Neural cell (in vitro differentiated cells): ENCODE results near the gene ATP6V1F. TPM values are rescaled to one million over a fixed set of nuclear protein-coding genes. Genes with fewer than 3 reads are reported as not detected.

Source experiments
- H2AFZ ChIP-seq: fragments of 200-600, 300-800 bp; sonication (generic), shearing (Covaris generic); 2 replicates; pipeline ENCODE4 v1.6.0; 2014; ENCODE audit warnings: low read depth, mild to moderate bottlenecking, antibody characterized with exemption, low read length, moderate library complexity
- H3F3A ChIP-seq: fragments of 200-600 bp; shearing (Covaris generic); 2 replicates; pipeline ENCODE4 v1.6.1; 2016; ENCODE audit warnings: mild to moderate bottlenecking, moderate library complexity, mixed read lengths, antibody characterized with exemption, low read length; ENCODE audit not compliant: insufficient read depth, poor library complexity, severe bottlenecking
- H3K27ac ChIP-seq: fragments of 200-600, 300-800 bp; sonication (generic), shearing (Covaris generic); 2 replicates; pipeline ENCODE4 v1.5.1; 2014; ENCODE audit warnings: mild to moderate bottlenecking, low read length, moderate library complexity
- H3K27me3 ChIP-seq: fragments of 300-800, 200-600 bp; sonication (generic), shearing (Covaris generic); 2 replicates; pipeline ENCODE4 v1.6.0; 2014; ENCODE audit warnings: mild to moderate bottlenecking, low read depth, low read length, moderate library complexity; ENCODE audit not compliant: insufficient read depth
- H3K36me3 ChIP-seq: fragments of 300-800, 200-600 bp; sonication (generic), shearing (Covaris generic); 2 replicates; pipeline ENCODE4 v1.5.1; 2014; ENCODE audit warnings: mild to moderate bottlenecking, antibody characterized with exemption, low read length, moderate library complexity; ENCODE audit not compliant: insufficient read depth
- H3K4me2 ChIP-seq: fragments of 300-800, 200-600 bp; sonication (generic), shearing (Covaris generic); 2 replicates; pipeline ENCODE4 v1.6.0; 2014; ENCODE audit warnings: mild to moderate bottlenecking, low read length
- H3K4me3 ChIP-seq: fragments of 300-800, 200-600 bp; sonication (generic), shearing (Covaris generic); 2 replicates; pipeline ENCODE4 v1.5.1; 2014; ENCODE audit warnings: mild to moderate bottlenecking, low read length, moderate library complexity
- H3K79me2 ChIP-seq: fragments of 200-600 bp; shearing (Covaris generic); replicated peaks from 2 replicates; pipeline ENCODE4 v1.6.0; 2014; ENCODE audit warnings: mild to moderate bottlenecking, low read length, moderate library complexity; ENCODE audit not compliant: insufficient read depth
- H3K9ac ChIP-seq: fragments of 300-800, 200-600 bp; sonication (generic), shearing (Covaris generic); 2 replicates; pipeline ENCODE4 v1.6.1; 2016; ENCODE audit warnings: mild to moderate bottlenecking, low read length, mixed read lengths
- H3K9me2 ChIP-seq: fragments of 200-600 bp; shearing (Covaris generic); 2 replicates; pipeline ENCODE4 v1.6.1; 2016; ENCODE audit warnings: mild to moderate bottlenecking, low read length, mixed read lengths; ENCODE audit not compliant: insufficient read depth
- H3K9me3 ChIP-seq: fragments of 200-600, 300-800 bp; sonication (generic), shearing (Covaris generic); 2 replicates; pipeline ENCODE4 v1.6.1; 2016; ENCODE audit warnings: mild to moderate bottlenecking, mixed run types, low read length, moderate library complexity, mixed read lengths
- H4K20me1 ChIP-seq: fragments of 200-600 bp; shearing (Covaris generic); 2 replicates; pipeline ENCODE4 v1.6.1; 2016; ENCODE audit warnings: mild to moderate bottlenecking, mixed run types; ENCODE audit not compliant: insufficient read depth
- EP300 ChIP-seq: fragments of 450-650 bp; conservative IDR thresholded peaks from 2 replicates; pipeline ENCODE4 v1.6.1; 2014; ENCODE audit warnings: antibody characterized with exemption, mild to moderate bottlenecking, moderate library complexity; ENCODE audit not compliant: poor library complexity, severe bottlenecking
- EZH2 ChIP-seq: fragments of 200-600, 300-800 bp; shearing (Covaris generic), sonication (generic); IDR thresholded peaks from 2 replicates; pipeline ENCODE4 v1.6.1; 2014; ENCODE audit warnings: antibody characterized with exemption, low read length, borderline replicate concordance, mild to moderate bottlenecking; ENCODE audit not compliant: insufficient read depth, poor library complexity, severe bottlenecking
- MXI1 ChIP-seq: fragments of 450-650 bp; conservative IDR thresholded peaks from 2 replicates; pipeline ENCODE4 v1.6.1; 2014; ENCODE audit warnings: antibody characterized with exemption, mild to moderate bottlenecking; ENCODE audit not compliant: poor library complexity, severe bottlenecking
- POLR2AphosphoS5 ChIP-seq: IDR thresholded peaks from 2 replicates; pipeline ENCODE4 v1.6.1; 2012
- RAD21 ChIP-seq: fragments of 450-650 bp; conservative IDR thresholded peaks from 2 replicates; pipeline ENCODE4 v1.6.1; 2014; ENCODE audit warnings: antibody characterized with exemption, mild to moderate bottlenecking, moderate library complexity
- REST ChIP-seq: IDR thresholded peaks from 2 replicates; pipeline ENCODE4 v1.6.1; 2012; ENCODE audit warnings: borderline replicate concordance
- SMC3 ChIP-seq: fragments of 450-650 bp; conservative IDR thresholded peaks from 2 replicates; pipeline ENCODE4 v1.6.1; 2014; ENCODE audit warnings: antibody characterized with exemption, mild to moderate bottlenecking, moderate library complexity; ENCODE audit not compliant: poor library complexity
- TAF1 ChIP-seq: IDR thresholded peaks from 2 replicates; pipeline ENCODE4 v1.6.1; 2012; ENCODE audit warnings: low read depth
- polyA plus RNA-seq: library from polyadenylated mRNA; depleted of rRNA; stranded (reverse); fragments of >200 nt; gene quantifications from 2 replicates; pipeline ENCODE4 v1.2.3, GENCODE V29; 2014
- TF ChIP-seq, protein P1 (sequence below): fragments of 450-650 bp; IDR thresholded peaks from 2 replicates; pipeline ENCODE4 v1.5.1; 2014; ENCODE audit warnings: antibody characterized with exemption, mild to moderate bottlenecking, moderate library complexity; ENCODE audit not compliant: poor library complexity, severe bottlenecking

The ATP6V1F gene
- polyA plus RNA-seq, 1 donor from 2014 or later = 246 TPM

DNA sequence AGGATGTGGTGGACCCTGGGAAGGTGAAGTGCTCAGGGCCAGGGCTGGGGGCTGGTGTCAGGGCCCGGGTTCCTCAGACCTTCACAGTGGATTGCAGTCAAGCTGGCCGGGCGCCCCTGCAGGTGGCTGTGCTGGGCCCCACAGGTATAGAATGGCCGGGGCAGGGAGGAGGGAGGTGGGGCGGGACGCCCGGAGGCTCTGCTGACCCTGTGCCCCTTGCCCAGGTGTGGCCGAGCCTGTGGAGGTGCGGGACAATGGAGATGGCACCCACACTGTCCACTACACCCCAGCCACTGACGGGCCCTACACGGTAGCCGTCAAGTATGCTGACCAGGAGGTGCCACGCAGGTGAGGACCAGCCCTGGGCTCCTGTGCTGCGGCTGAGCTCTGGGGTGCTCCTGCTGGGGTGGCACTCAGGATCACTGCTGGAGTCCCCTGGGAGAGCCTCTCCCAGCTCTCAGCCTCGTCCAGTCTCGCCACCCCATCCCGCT is 14.9 kb upstream of the ATP6V1F start:
- Histone ChIP-seq H3K4me2 (no peak overlapping the region), H3F3A (no peaks in the 10 kb centered on the region), H2AFZ (no peak overlapping the region), H3K9me3 (no peaks in the 10 kb centered on the region), H3K27ac (no peak overlapping the region), H3K4me3 (no peak overlapping the region), H3K9ac (no peak overlapping the region), H3K27me3 (no peaks in the 10 kb centered on the region), H3K36me3 (no peaks in the 10 kb centered on the region), H4K20me1 (no peaks in the 10 kb centered on the region), H3K79me2 (no peaks in the 10 kb centered on the region), H3K9me2 (no peaks in the 10 kb centered on the region)
- no peak for TF ChIP-seq EP300
- no peak for TF ChIP-seq POLR2AphosphoS5
- no peak for TF ChIP-seq TAF1
- TF ChIP-seq, protein P1, sequence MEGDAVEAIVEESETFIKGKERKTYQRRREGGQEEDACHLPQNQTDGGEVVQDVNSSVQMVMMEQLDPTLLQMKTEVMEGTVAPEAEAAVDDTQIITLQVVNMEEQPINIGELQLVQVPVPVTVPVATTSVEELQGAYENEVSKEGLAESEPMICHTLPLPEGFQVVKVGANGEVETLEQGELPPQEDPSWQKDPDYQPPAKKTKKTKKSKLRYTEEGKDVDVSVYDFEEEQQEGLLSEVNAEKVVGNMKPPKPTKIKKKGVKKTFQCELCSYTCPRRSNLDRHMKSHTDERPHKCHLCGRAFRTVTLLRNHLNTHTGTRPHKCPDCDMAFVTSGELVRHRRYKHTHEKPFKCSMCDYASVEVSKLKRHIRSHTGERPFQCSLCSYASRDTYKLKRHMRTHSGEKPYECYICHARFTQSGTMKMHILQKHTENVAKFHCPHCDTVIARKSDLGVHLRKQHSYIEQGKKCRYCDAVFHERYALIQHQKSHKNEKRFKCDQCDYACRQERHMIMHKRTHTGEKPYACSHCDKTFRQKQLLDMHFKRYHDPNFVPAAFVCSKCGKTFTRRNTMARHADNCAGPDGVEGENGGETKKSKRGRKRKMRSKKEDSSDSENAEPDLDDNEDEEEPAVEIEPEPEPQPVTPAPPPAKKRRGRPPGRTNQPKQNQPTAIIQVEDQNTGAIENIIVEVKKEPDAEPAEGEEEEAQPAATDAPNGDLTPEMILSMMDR = no peak
- TF ChIP-seq REST = no peak
- no peak for TF ChIP-seq SMC3
- no peak for TF ChIP-seq RAD21
- TF ChIP-seq EZH2 = no peak
- TF ChIP-seq MXI1 = no peak

GRCh38 chr7:128848289-128849155 is 14.1 kb upstream of the ATP6V1F start:
- no peaks in the 10 kb centered on the region for H3K9me3 ChIP-seq

More at GRCh38 chr7:128848289-128849155, 14.1 kb upstream of the ATP6V1F start:
- TF ChIP-seq TAF1 = no peak
- no peak for TF ChIP-seq EP300
- no peak for TF ChIP-seq POLR2AphosphoS5
- TF ChIP-seq REST = no peak
- no peak for TF ChIP-seq MXI1
- TF ChIP-seq, protein P1 = no peak
- no peak for TF ChIP-seq RAD21
- TF ChIP-seq SMC3 = no peak
- Histone ChIP-seq H3K4me3 (no peak overlapping the region), H3K36me3 (no peaks in the 10 kb centered on the region), H4K20me1 (no peaks in the 10 kb centered on the region), H3K79me2 (no peaks in the 10 kb centered on the region), H3K4me2 (no peak overlapping the region), H3K9me2 (no peaks in the 10 kb centered on the region), H3F3A (no peaks in the 10 kb centered on the region), H3K9ac (no peak overlapping the region), H3K27ac (no peak overlapping the region), H2AFZ (no peak overlapping the region), H3K27me3 (no peaks in the 10 kb centered on the region)
